Esophagus (tissue), 2 donors: ENCODE results near the gene CSRNP3. TPM values are rescaled to one million over a fixed set of nuclear protein-coding genes. Genes with fewer than 3 reads are reported as not detected.

Source experiments
- H3K27ac ChIP-seq, 2 donors: one replicate each; pipeline ENCODE4 v1.5.1; 2013; ENCODE audit warnings: low read depth in 2 of 2, mild to moderate bottlenecking in 2 of 2, inconsistent platforms in 1 of 2, low read length in 1 of 2, moderate library complexity in 1 of 2
- H3K27me3 ChIP-seq, 2 donors: one replicate each; pipeline ENCODE4 v1.6.1; 2013; ENCODE audit warnings: low read length in 2 of 2, control low read depth in 1 of 2, mild to moderate bottlenecking in 1 of 2; ENCODE audit not compliant: insufficient read depth in 2 of 2, control insufficient read depth in 1 of 2
- H3K36me3 ChIP-seq, 2 donors: one replicate each; pipeline ENCODE4 v1.6.1; 2013; ENCODE audit warnings: low read length in 1 of 2; ENCODE audit not compliant: control insufficient read depth in 2 of 2, insufficient read depth in 2 of 2
- H3K4me1 ChIP-seq, 2 donors: one replicate each; pipeline ENCODE4 v1.6.1; 2013; ENCODE audit warnings: low read length in 1 of 2; ENCODE audit not compliant: control insufficient read depth in 2 of 2, insufficient read depth in 2 of 2
- H3K4me3 ChIP-seq, 2 donors: one replicate each; pipeline ENCODE4 v1.5.1; 2013; ENCODE audit warnings: low read length in 2 of 2, mild to moderate bottlenecking in 2 of 2, low read depth in 1 of 2, moderate library complexity in 1 of 2
- H3K9me3 ChIP-seq, 2 donors: one replicate each; pipeline ENCODE4 v1.6.1; 2013; ENCODE audit warnings: mild to moderate bottlenecking in 2 of 2, low read depth in 1 of 2, low read length in 1 of 2, moderate library complexity in 1 of 2; ENCODE audit not compliant: control insufficient read depth in 2 of 2, insufficient read depth in 1 of 2
- WGBS, 2 donors: extraction: QIAGEN DNeasy Blood & Tissue Kit; methylation state at CpG; one replicate each; pipeline ENCODE4 v1.1.7; 2013; 5-methylcytosine and 5-hydroxymethylcytosine counted together
- polyA plus RNA-seq, 2 donors: library from polyadenylated mRNA; stranded (reverse); fragments of 200-250 nt; gene quantifications; one replicate each; pipeline ENCODE4 v1.2.3, GENCODE V29; 2013
- donor health status: healthy with polysubstance abuse.
- donor health status: Bipolar disorder and iron deficiency.

The CSRNP3 gene
- polyA plus RNA-seq, 2 donors = 0.38 to 0.55 TPM

DNA sequence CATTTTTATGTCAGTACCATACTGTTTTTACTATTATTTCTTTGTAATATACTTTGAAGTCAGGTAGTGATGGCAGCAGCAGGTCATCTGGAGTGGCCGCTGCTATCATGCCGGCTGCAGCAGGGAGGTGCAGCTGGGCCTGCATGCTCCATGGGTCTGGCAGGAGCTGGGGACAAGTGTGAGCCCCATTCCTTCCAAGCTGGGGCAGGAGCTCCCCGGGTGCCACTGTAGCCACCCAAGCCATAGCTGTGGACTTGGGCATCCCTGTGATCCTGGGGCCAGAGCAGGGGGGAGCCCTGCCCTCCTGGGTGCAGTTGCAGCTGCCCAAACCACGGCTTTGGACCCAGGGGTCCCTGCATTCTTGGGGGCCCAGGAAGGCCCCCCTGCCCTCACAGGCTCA, 59.2 kb downstream of the CSRNP3 start:
- H3K27me3 ChIP-seq = no peaks in the 10 kb centered on the region
- H3K27ac ChIP-seq = no peak overlapping the region
- peaks cover 0 to 5% of the 10 kb centered on the region in 2 donors for H3K9me3 ChIP-seq
- H3K4me3 ChIP-seq = no peak overlapping the region
- peaks cover 0 to 3% of the 10 kb centered on the region in 2 donors for H3K36me3 ChIP-seq
- H3K4me1 ChIP-seq = peaks cover 0 to 3% of the 10 kb centered on the region in 2 donors
- 92 to 94% methylated on average over 4 of the region's 4 CpGs for WGBS, 2 donors

DNA sequence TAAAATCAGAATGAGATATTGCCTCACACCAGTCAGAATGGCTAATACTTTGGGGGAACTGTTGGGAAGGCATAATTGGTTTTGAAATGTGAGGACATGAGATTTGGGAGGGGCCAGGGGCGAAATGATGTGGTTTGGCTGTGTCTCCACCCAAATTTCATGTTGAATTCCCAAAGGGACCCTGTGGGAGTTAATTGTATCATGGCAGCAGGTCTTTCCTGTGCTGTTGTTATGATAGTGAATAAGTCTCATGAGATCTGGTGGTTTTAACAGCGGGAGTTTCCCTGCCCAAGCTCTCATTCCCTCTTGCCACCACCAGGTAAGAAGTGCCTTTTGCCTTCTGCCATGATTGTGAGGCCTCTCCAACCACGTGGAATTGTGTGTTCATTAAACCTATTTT, 59.6 kb downstream of the CSRNP3 start:
- H3K27me3 ChIP-seq = no peaks in the 10 kb centered on the region
- H3K4me3 ChIP-seq = no peak overlapping the region
- peaks cover 0 to 5% of the 10 kb centered on the region in 2 donors for H3K9me3 ChIP-seq
- H3K4me1 ChIP-seq = peaks cover 0 to 3% of the 10 kb centered on the region in 2 donors
- H3K36me3 ChIP-seq = peaks cover 0 to 3% of the 10 kb centered on the region in 2 donors
- H3K27ac ChIP-seq = no peak overlapping the region
- 84 to 85% methylated on average over 3 of the region's 3 CpGs for WGBS, 2 donors

DNA sequence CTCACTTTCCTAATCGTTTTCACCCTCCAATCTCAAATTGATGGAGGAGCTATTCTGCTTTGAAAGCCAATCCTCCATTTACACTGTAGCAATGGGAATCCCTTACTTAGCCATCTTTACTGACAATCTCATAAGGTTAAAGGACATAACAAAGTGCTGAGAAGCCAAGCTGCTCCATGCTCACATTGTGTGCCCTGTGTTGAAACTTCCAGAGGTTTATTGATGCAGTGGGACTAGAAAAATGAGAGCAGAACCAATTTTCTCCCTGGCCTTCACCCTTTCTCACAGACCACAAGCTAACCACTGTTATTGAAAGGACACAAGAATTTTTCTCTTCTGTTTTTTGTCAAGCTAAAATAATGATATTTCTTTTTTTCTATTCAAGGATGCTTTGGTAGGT, 63.8 kb downstream of the CSRNP3 start:
- Histone ChIP-seq H3K4me1 (peaks cover 0 to 3% of the 10 kb centered on the region in 2 donors), H3K9me3 (peaks cover 0 to 5% of the 10 kb centered on the region in 2 donors), H3K27ac (no peak overlapping the region), H3K4me3 (no peak overlapping the region), H3K27me3 (no peaks in the 10 kb centered on the region), H3K36me3 (peaks cover 0 to 3% of the 10 kb centered on the region in 2 donors)
- WGBS, 2 donors = 59 to 75% methylated on average over 1 of the region's 1 CpG

DNA sequence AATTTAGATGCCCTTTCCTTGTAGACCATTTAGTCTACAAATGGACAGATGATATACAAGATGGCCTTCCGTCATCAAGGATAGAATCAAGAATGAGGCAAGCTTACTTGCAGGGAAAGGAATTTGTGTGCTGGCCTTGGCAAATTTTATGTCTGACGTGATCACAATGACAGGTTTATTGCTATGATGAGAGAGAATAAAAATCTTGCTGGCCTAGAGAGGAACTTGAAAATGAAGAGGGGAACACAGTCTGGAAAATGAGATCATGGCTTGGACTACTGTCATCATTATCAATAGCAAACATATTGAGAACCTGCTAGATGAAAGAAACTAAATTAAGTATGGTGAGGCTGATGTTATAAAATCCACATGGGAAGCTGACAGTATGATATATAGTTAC, 66.0 kb downstream of the CSRNP3 start:
- 68 to 94% methylated on average over 2 of the region's 2 CpGs for WGBS, 2 donors

DNA sequence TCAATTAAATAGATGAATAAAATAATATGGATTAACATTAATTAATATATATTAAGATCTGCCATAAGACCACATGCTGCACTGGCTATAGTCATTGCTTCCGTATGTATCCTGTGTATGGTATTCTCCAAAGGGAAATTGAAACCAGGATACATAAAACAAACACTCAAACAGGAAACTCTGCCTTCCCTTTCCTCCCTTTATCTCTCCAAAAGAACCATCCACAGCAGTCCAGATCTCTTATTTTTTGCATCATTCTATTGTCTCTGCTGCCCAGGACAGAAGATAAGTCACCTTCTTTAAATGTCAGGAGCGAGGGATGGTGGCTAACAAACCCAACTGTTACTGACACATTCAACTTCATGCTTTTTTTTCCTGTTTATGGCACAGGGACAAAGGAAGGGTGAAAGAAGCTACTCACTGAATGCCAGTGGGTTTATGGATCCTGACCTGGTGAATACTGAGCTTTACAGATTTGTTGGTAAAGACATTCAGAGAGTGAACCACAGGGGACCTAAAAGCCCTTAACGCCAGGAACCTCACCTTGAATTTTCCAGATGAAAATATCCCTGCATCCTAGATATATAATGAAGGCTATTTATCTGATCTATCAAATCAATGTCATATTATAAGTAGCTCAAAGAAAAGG, 67.5 kb downstream of the CSRNP3 start:
- H3K27ac ChIP-seq = no peak overlapping the region
- no peaks in the 10 kb centered on the region for H3K9me3 ChIP-seq
- H3K4me1 ChIP-seq = no peaks in the 10 kb centered on the region
- no peak overlapping the region for H3K4me3 ChIP-seq
- H3K36me3 ChIP-seq = no peaks in the 10 kb centered on the region
- WGBS, 2 donors = 57 to 58% methylated on average over 3 of the region's 3 CpGs
- no peaks in the 10 kb centered on the region for H3K27me3 ChIP-seq

More for the DNA sequence above, 66.0 kb downstream of the CSRNP3 start:
- Histone ChIP-seq H3K27me3 (no peaks in the 10 kb centered on the region), H3K4me3 (no peak overlapping the region), H3K4me1 (no peaks in the 10 kb centered on the region), H3K36me3 (no peaks in the 10 kb centered on the region), H3K27ac (no peak overlapping the region), H3K9me3 (no peaks in the 10 kb centered on the region)

DNA sequence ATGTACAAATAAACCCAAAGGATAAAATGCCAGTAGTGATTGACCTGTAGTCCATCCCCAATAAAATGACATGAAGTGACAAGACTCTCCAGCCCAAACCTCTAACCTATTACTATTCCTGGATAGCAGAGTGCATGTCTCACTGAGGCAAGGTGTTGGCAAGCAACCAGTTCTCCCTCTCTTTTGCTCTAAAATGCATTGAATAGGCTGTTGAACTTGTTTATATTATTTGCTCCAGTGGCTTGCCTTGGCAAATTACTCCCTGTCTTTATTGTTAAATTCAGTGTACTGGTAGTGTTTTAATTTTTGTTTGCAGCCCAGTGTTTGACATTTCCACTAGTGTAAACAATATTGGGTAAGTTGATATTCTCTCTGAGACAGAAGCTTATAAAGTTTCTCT, 70.5 kb downstream of the CSRNP3 start:
- no peak overlapping the region for H3K27ac ChIP-seq
- no peaks in the 10 kb centered on the region for H3K9me3 ChIP-seq
- H3K4me3 ChIP-seq = no peak overlapping the region
- H3K36me3 ChIP-seq = no peaks in the 10 kb centered on the region
- no peaks in the 10 kb centered on the region for H3K4me1 ChIP-seq
- no peaks in the 10 kb centered on the region for H3K27me3 ChIP-seq

DNA sequence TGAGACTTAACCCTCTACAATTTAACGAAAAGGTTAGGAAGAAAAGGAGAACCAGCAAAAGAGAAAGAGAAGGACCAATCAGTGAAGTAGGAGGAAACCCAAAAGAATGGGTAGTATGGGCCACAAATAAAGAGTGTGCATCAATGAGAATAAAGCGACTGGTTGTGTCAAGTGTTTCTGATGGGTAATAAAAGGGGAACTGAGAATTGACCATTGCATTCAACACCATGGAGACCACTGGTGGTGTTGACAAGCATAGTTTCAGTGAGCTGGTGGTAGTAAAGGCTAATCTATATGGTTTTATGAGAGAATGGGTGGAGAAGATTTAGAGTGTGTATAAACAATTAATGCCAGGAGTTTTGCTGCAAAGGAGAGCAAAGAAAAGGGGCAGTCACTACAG, 75.4 kb downstream of the CSRNP3 start:
- WGBS, 2 donors = 92 to 94% methylated on average over 2 of the region's 2 CpGs
- H3K4me3 ChIP-seq = no peak overlapping the region
- H3K9me3 ChIP-seq = no peaks in the 10 kb centered on the region
- no peaks in the 10 kb centered on the region for H3K27me3 ChIP-seq
- no peak overlapping the region for H3K27ac ChIP-seq
- H3K36me3 ChIP-seq = no peaks in the 10 kb centered on the region
- no peaks in the 10 kb centered on the region for H3K4me1 ChIP-seq

DNA sequence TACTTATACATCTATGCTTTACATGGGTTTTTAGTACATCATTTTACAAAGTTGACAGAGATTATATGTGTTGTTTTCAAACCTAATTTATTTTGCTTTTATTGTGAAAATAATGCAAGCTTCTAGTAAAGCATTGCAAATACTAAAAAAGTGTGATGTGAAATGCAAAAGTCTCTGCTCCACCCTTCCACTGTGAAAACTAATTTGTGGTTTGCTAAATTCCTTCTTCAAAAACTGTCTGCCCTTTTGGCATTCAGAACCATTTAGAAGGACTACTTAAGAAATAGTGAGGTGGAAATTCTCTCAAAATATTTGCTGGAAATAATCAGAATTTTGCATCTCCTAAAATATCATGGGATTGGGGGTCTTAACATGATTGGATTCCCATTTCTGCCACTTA, 78.4 kb downstream of the CSRNP3 start:
- Histone ChIP-seq H3K4me3 (no peak overlapping the region), H3K4me1 (no peaks in the 10 kb centered on the region), H3K9me3 (no peaks in the 10 kb centered on the region), H3K27me3 (no peaks in the 10 kb centered on the region), H3K36me3 (no peaks in the 10 kb centered on the region), H3K27ac (no peak overlapping the region)

DNA sequence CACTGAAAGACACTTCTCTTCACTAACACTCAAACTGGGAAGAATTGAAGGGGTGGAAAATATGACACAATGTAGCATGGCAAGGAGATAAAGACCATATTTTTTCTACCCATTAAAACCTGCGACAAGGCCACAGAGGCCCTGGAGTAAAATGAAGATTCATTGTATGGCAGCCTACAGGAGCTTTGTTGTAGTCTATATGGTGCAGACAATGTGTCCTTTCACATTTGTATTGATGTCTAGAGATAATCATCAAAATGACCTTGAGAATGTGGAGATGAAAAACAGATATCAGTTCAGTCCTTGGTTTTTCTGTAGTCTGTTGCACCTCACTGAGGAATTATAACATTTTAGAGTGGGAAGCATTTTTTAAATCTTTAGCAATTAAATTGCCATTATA, 80.1 kb downstream of the CSRNP3 start:
- Histone ChIP-seq H3K36me3 (no peaks in the 10 kb centered on the region), H3K27me3 (no peaks in the 10 kb centered on the region), H3K9me3 (no peaks in the 10 kb centered on the region), H3K27ac (no peak overlapping the region), H3K4me1 (no peaks in the 10 kb centered on the region), H3K4me3 (no peak overlapping the region)
- 89 to 92% methylated on average over 1 of the region's 1 CpG for WGBS, 2 donors

DNA sequence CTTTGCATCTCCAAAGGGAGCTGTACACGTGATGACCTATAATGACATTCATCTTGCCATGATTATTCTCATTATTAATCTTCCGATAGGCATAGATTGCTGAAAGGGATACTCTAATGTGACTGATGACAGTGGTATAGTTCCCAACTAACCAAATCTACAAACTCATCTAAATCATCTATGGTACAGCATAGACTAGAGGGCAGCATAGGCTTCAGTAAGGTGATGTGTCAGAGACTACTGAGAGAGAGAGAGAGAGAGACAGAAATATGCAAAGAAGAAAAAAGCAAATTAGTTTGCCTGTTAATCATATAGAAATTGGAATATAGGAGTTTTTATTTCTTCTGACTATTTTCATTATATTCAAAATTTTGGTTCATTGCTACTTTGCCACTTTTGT, 89.3 kb downstream of the CSRNP3 start:
- Histone ChIP-seq H3K4me3 (no peak overlapping the region), H3K36me3 (no peaks in the 10 kb centered on the region), H3K4me1 (no peaks in the 10 kb centered on the region), H3K27ac (no peak overlapping the region), H3K27me3 (no peaks in the 10 kb centered on the region), H3K9me3 (no peaks in the 10 kb centered on the region)
- WGBS, 2 donors = 87 to 90% methylated on average over 2 of the region's 2 CpGs
